Neural cell (in vitro differentiated cells): ENCODE results near the gene DYRK4.

Experiments used
- CTCF ChIP-seq: fragments of 450-650 bp; IDR thresholded peaks from 2 replicates; pipeline ENCODE4 v1.5.1; 2014; ENCODE audit warnings: antibody characterized with exemption, mild to moderate bottlenecking, moderate library complexity; ENCODE audit not compliant: poor library complexity, severe bottlenecking
- EP300 ChIP-seq: fragments of 450-650 bp; conservative IDR thresholded peaks from 2 replicates; pipeline ENCODE4 v1.6.1; 2014; ENCODE audit warnings: antibody characterized with exemption, mild to moderate bottlenecking, moderate library complexity; ENCODE audit not compliant: poor library complexity, severe bottlenecking
- EZH2 ChIP-seq: fragments of 200-600, 300-800 bp; shearing (Covaris generic), sonication (generic); IDR thresholded peaks from 2 replicates; pipeline ENCODE4 v1.6.1; 2014; ENCODE audit warnings: antibody characterized with exemption, low read length, borderline replicate concordance, mild to moderate bottlenecking; ENCODE audit not compliant: insufficient read depth, poor library complexity, severe bottlenecking
- POLR2AphosphoS5 ChIP-seq: IDR thresholded peaks from 2 replicates; pipeline ENCODE4 v1.6.1; 2012
- RAD21 ChIP-seq: fragments of 450-650 bp; conservative IDR thresholded peaks from 2 replicates; pipeline ENCODE4 v1.6.1; 2014; ENCODE audit warnings: antibody characterized with exemption, mild to moderate bottlenecking, moderate library complexity
- SMC3 ChIP-seq: fragments of 450-650 bp; conservative IDR thresholded peaks from 2 replicates; pipeline ENCODE4 v1.6.1; 2014; ENCODE audit warnings: antibody characterized with exemption, mild to moderate bottlenecking, moderate library complexity; ENCODE audit not compliant: poor library complexity

- no peak for TF ChIP-seq RAD21
- TF ChIP-seq SMC3 = no peak
- TF ChIP-seq CTCF = no peak
- TF ChIP-seq POLR2AphosphoS5 = no peak
- no peak for TF ChIP-seq EZH2
- no peak for TF ChIP-seq EP300
Measured at GRCh38 chr12:4603946-4604345, 41.9 kb downstream of the DYRK4 start.
